Activated naive CD4-positive, alpha-beta T cell treated with Interleukin-2 at 50 U/mL for 16 hours (primary cell): ENCODE data around the gene EHHADH.
"Not testable (repeated sequence)": the region's sequence is repeated elsewhere in the genome, so short reads cannot be mapped to it uniquely, and the experiment has no call there.

Experiments
- DNase-seq: peaks from one replicate; pipeline ENCODE4 v3.0.0-alpha.2; 2020

The EHHADH gene

DNA sequence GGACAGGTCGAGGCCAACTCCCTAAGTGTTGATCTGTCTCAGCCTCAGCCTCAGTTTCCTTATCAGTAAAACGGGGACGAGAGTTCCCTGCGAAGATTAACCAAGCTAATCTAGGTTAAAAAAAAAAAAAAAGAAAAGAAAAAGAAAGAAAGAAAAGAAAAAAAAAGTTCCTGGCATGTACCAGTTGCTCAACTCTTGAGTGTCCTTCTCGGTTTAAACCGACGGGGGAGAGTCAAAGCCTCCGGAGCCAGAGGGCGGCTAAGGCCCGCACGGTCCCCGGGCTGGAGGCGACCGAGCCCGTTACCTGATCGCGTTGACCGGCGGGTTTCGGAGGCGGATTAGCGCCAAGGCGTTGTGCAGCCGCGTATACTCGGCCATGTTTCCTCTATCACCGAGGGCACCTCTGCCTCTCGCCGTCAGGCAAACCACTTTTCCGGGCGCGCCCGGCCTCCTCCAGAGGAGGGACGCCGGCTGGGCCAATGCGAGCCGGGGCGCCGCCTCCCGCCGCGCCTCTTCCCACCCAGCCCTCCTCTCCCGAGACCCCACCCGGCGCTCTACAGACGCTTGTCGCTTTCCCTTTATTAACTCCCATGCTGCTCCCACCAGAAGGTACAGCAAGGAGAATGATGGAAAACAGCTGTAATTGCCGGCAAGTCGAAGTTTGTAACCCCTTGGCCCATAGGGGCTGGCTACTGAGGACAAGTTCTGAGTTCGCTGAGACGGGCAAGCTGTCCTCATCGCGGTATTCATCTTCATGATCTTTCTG, at the start of gene EHHADH:
EHHADH (minus strand) TSS at position 405 of the 766 bp plus-strand sequence; CDS start at position 378, 27 bp downstream.
- DNase-seq, result peak; percentile 51

DNA sequence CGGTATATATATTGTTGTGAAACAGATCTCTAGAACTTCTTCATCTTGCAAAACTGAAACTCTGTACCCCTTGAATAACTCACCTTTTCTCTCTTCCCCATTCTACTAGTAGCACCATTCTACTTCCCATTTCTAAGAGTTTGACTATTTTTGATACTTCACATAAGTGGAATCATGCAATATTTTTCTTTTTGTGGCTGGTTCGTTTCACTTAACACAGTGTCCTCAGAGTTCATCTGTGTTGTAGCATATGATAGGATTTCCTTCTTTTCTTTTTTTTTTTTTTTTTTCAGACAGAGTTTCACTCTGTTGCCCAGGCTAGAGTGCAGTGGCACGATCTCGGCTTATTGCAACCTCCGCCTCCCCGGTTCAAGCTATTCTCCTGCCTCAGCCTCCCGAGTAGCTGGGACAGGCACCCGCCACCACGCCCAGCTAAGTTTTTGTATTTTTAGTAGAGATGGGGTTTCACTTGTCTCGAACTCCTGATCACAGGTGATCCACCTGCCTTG, 46.1 kb upstream of the EHHADH start:
- DNase-seq, result not testable (repeated sequence)

DNA sequence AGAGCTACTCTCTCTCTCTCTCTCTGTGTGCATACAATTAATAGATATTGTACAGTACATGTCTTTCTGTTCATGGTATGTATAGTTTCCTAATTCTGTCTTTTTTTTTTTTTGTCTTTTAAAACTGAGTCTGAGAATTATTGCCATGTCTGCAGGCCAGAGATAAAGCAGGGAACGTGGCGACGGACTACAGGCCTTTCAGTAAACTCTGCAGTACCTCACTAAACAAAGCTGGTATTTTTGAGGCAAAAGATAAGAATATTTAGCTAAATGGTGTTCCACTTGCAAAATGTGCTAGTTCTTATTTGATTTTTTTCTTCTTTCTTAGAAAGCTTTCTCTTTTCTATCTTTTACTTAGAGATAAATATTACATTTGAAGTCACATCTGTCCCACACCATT, 44.0 kb upstream of the EHHADH start:
- no peak for DNase-seq

DNA sequence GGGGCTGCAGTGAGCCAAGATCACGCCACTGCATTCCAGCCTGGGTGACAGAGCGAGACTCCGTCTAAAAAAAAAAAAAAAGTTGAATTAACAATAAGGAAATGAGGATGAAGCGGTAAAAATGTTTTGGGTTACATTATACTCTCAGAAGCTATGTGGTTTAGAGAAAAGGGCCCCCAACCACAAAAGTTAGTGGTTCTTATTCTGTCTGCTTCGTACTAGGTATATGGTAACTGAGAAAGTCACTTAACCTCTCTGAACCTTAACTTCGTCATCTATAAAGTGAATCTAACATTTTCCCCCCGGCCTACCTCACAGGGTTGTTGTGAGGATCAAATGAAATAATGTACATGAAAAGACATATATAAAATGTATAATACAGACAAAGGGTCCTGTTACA, 38.4 kb upstream of the EHHADH start:
- DNase-seq, result no peak

DNA sequence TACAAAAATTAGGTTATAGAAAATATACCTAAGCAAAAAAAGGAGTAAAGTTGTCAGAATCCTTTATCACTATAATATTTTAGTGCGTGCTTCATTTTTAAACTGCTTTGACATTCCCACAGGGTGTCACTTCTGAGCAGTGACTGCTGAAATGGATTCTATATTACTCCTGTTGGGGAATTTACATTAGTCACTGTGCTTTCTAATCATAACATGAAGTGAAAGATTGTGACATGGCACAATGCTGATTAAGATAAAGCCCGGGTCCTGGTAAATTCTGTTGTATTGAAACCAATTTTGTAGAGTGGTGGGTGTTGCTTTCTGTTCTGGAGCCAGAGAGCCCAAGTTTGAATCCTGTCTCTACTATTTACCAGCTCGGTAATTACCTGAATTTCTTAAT, 36.4 kb upstream of the EHHADH start:
- no peak for DNase-seq

DNA sequence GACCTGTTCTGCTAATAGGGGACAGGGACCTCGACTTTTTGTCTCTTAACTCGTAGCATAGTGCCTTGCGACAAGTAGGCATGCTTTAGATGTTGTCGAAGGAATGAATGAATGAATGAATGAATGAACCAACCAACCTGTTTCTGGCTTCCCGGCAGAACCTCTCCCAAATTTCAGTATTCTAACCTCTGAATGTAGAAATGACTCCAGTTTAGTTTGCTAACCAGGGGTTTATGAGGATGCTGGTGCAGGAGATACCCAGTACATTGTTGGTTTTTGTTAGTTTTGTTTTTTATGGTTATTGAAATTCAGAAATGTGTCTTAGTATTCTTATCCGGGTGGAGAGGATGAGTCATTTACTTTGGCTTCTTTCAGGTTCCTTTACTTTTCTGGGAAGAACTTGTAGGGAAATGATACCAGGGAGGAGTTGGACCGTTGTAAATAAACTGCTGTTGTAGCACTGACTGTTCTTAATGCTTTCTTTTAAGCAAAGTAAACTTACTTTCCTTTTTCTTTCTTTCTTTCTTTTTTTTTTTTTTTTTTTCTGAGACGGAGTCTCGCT, 29.6 kb upstream of the EHHADH start:
- DNase-seq, result no peak

DNA sequence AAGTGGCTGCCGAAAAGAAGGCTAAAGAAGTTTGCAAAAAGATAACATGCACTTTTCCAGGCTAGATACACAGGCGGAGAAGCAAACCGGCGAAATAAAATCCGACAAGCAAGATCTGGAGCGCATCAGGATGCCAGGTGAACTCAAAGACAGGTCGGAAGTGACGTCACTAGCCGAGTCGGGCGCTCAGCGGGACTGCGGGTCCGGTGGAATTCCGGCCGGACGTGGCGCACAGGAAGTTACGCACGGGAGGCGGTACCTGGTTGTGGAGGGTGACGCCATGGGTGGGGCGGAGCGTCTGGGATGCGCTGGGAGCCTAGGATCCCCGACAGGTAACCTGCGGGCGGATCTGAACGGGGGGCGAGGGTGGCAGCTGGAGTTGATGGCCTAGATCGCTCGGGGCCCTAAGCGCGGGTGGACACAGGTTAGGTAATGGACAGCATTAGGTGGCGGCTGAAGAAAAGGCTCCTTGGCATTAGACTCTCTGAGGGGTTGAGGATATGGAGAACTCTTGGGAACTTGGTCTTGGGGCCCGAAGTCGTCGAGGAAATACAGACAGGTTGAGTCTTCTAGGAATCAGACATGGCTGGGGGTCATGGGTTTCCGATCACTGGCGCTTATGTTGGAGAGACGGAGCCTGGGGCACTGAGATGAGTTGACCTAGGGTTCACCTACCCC, 29.0 kb upstream of the EHHADH start:
- DNase-seq, result peak; percentile 94

DNA sequence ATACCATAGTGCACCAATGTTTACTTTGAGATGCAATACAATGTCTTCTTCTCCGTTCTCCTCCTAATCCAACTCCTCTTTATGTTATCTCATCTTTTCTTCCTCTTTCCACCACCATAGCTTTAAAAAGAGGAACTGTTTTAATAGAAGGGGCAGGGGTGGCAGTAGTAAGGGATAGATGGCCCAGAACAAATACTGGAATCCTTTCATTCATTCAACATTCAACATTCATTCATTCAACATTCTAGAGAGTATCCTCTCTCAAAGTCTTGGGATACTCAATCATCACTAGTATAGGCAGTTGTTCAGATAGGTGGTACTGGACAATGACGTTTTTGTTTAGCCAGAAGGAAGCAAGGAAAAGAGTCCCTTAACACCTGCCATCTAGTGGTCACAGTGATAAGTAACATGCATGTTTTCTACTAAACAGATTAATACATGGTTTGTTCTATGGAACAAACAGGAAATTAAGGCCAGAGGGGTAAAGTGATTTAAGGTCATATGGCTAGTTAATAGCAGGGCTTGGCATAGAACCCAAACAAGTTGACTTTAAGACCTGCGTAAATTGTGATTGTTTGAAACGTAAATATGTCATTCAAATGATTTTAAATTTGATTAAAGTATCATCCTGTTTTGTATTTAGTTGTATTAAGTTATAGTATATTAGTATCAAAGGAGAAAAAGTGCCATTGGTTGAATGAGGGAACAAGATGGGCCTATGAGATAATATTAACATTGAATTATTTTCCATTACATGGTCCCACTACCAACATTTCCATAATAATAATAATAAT, 26.9 kb upstream of the EHHADH start:
- DNase-seq, result no peak

DNA sequence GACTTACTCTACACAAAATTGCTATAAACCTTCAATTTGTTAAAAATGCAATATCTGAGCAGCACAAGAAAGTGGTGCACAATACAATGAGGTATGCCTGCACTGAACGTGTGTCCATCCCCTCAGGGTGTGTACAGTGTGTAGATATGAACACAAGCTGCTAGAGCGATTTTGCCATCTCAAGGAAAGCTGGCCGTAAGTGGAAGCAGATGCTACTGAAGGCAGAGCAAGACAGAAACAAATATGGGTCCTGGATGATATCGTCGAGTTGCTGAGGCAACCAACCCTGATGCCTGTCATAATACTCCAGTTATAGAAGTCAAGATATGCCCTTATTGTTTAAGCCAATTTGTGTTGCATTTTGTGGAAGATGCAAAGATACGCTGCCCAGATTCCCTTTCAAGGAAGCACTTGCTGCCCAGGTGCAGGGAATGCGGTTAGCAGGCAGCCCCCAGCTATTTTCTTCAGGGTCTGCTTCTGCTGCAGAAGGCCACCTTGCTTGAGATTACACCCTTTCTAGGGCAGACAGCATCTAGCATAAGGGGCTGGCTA, 25.8 kb upstream of the EHHADH start:
- no peak for DNase-seq

DNA sequence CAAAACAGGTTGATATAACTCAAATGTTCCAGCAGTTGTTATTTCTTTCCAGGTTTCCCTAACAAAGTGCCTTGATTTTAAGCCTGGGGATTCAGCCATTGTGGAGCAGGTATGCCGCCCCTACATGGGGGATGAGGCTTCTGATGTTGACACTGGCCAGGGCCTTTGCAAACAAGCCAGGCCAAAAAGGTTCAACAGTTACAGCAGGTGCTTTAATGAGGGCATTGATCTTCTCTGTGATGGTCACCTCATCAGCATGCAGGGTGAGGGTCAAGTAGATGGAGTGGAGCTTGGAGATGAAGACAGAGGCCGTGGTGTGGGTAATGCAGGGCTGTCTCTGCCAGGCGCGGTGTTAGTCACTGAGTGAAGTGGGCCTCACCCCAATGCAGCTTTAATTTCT, 22.6 kb upstream of the EHHADH start:
- DNase-seq, result no peak

DNA sequence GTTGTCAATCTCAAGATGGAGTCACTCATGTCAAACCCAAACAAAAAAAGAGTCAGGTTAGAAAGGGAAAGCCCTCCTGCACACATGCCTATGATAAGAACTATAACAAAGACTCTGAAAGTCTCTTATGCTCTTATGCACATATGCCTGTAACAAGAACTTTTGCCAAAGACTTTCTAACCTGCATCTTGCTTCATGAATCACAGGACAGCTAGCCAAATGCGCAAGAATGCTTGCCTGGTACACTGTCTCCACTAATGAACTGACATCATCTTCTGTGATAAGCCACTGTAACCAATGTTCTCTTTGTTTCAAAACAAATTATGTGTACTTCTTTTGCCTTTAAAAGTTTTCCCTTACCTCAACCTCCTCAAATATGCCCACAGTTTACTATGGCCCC, 18.2 kb upstream of the EHHADH start:
- DNase-seq, result no peak

DNA sequence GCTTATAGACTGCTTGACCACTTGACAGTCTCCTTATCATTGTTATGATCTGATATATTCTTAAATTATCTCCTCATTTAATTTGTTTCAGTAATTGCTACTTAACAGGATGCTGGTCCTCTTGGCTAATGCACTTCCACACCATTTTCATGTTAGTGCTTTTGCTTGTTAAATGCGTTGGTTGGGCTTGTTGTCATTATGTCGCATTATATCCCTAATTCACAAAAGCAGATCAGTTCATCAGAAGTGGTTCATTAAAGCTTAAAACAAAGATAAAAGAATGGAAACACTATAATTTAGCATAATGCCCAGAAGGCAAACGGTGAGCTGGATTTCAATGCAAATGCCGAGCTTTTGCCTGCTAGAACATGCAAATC, 17.1 kb upstream of the EHHADH start:
- no peak for DNase-seq

DNA sequence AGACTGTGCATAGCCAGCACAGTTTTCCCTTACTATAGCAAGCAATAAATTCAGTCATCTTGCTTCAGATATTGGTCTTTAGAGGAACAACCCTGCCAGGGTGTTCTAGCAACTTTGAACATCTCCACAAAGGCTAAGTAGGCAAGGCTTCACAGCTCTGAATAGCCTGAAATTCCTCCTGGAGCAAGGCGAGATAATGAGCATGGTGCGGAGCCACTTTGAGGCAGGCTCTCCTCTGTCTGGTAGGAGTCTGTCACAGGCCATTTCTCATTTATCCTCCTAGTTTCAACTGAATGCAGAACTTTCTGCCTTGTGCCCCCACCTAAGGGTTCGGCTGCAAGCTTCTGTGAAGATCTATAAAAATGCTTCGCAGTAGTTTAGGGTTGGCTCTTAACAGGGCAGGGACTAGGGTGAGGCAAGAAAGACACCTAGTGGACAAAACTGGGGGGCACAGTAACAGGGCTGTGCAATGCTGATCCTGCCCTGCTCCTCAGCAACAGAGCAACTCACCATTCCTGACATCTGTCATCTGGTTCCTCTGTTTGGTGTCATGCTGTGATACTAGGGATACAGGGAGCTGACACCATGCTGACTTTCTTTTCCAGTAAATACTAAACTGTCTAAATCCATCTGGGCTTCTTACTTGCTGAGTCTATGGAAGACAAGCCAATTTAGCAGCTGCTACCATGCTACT, 16.6 kb upstream of the EHHADH start:
- DNase-seq, result no peak

DNA sequence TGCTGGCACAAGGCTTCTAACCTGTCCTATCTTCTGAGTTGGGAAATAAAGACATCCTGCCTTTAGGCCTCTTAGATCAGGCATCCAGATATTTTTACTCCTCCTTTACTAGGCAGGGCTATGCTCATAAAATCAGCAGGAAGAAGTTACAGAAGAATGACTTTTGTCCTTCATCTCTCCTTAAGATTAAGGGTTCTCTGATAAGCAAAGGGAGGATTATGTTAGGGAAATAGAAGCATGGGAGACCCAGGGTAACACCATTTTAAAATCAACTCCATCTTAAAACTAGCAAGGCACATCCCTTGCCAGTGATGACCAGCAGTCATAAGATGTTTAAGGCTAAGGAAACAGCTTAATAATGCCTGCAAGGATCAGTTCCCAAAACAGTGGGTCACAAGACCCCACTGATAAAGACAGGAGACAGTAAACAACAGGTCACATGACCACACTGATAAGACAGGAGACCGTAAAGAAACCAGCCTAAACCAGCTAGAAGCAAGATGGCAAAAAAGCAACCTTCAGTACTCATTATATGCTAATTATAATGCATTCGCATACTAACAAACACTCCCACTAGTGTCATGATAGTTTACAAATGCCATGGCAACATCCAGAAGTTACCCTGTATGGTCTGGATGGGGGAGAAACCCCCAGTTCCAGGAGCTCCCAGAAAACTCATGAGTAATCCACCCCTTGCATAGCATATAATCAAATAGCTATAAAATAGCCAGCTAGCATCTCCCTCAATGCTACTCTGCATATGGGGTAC, 14.5 kb upstream of the EHHADH start:
- DNase-seq, result no peak

DNA sequence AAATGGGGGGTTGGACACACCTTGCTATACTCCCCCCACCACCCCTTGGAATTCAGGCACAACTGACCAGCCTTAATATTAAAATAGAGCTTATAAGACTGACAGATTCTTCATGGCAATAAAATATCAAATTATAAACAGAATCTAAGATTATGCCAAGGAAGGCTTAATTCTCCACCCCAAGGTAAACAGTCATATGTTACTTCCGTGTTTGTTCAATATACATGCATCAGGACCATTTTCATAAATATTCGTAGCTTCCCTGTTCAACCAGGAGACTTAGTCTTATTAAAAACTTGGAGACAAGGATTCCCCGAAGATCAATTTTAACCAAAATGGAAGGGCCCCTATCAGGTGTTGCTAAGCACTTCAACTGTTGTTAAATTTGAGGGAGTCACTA, 13.3 kb upstream of the EHHADH start:
- DNase-seq, result no peak

DNA sequence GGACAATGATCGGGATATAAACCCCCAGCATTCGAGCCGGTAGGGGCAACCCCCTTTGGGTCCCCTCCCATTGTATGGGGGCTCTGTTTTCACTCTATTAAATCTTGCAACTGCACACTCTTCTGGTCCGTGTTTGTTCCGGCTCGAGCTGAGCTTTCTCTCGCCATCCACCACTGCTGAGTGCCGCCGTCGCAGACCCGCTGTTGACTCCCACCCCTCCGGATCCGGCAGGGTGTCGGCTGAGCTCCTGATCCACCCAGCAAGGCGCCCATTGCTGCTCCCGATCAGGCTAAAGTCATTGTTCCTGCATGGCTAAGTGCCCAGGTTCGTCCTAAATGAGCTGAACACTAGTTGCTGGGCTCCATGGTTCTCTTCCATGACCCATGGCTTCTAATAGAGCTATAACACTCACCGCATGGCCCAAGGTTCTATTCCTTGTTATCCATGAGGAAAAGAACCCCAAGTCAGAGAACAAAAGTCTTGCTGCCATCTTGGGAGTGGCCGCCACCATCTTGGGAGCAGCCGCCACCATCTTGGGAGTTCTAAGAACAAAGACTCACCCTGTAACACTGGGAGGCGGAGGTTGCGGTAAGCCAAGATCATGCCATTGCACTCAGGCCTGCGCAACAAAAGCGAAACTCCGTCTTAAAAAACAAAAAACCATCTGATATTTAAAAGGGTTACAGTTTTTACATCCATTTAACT, 11.2 kb upstream of the EHHADH start:
- DNase-seq, result no peak

DNA sequence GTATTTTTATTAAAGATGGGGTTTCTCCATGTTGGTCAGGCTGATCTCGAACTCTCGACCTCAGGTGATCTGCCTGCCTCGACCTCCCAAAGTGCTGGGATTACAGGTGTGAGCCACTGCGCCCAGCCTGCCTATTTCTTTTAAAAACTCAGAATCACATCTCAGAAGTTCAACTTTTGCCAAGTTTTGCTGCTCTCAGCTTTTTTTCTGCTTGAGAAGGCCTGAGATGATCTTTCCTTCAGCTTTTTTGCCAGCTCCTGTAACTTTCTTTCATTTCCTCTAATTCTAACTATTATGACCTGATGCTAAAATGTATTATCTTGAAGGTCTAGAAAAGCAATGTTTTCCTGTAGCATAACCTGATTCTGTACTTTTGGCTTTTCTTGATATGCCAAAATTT, 9.6 kb upstream of the EHHADH start:
- DNase-seq, result no peak

DNA sequence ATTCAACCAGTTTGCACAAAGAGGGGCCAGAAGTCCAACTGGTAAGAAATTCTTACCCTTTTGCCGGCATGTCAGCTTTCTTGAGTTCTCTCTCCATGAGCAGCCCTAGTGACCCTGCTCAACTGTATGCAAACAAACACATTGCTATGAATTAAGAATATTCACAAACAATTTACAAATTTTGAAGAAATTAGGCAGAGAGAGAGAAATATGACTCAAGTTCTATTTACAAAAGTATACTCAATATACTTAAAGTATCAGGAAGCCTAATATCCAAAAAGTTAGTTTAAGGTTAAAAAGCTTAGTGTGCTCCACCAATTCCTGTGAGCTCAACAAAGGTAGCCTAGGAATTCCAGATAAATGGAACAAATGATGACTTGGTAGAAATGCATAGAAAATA, 3.5 kb upstream of the EHHADH start:
- no peak for DNase-seq

DNA sequence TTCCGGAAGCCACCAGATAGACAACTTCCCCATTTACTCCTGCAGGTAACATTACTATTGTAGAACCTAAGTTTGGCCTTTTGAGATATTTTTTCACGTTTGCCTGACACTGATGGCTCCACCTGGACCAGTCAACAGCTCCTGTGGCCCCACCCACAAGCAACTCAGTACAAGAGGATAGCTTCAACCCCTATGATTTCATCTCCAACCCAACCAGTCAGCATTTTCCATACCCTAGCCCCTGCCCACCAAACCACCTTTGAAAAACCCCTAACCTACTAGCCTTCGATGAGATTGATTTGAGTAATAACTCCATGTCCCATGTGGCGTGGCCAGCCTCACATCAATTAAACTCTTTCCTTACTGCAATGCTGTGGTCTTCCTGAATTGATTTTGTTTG, 950 bp upstream of the EHHADH start:
- no peak for DNase-seq

DNA sequence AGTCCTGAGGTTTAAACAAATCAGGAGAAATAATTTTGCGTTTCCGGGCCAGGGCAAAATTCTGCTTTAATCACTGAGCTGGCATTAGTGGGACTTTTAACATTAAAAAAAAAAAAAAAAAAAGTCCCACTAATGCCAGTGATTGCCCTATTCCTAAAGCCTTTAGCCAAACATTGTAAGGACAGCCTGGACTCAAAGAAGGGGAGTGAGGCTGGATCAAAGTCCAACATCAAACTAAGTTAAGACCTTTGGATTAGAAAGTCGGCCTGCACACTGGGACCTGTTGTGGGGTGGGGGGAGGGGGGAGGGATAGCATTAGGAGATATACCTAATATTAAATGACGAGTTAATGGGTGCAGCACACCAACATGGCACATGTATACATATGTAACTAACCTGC, 716 bp downstream of the EHHADH start:
- DNase-seq, result not testable (repeated sequence)

DNA sequence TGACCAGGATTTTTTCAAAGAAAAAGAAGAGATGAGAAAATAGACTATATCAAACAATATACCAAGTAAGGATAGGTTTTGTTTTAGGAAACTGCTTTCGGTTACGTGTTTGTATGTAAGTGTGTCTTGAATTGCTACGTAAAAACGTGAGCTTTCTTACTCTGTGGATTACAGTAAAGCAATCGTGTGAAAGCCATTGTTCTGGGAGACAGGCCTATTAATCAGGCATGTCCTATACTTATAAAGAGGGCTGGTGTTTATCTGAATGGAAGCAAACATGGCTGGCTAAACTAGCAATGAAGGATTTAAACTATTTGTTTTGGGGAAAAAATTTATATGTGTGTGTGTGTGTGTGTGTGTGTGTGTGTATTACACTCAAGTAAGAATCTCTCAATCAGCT, 2.6 kb downstream of the EHHADH start:
- no peak for DNase-seq
